Measurements from ENCODE around the gene KNDC1.

DNA sequence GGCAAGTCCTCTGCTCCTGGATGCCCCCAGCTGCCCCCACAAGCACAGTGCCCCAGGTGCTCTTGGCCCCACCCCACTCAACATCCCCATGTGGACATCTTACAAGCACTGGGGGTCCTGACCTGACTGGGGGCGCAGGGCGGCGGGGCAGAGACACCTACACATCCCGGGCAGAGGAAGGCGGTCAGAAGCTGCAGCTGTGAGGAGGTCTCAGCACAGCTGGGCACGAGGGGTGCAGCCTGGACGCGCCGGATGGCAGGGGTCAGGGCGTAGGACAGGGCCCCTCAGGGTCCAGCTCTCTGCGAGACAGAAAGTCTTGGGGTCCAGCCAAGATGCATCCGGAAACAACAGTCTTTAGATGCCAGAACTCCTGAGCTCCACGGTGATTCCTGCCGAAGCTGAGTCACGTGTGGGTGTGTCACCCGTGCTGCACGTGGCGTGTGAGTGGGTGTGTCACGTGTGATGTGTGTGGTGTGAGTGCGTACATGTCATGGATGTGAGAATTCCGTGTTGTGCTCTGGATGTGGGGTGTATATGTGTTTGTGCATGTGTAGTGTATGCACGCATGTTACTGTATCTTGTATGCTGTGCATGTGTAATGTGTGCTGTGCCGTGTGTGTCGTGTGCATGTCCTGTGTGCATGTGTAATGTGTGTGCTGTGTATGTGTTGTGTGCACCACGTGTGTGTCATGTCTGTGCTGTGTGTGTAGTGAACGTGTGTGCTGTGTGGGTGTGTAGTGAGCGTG, 82.8 kb downstream of the KNDC1 start:
- TF ChIP-seq CTCF (IDR thresholded peaks at IDR 0.05) (no peak), POLR2A (IDR thresholded peaks at IDR 0.05) (no peak)

Measured in adrenal gland (tissue), 5 donors.